ENCODE data around the gene NELFCD.
A peak's percentile ranks its signal among the peaks of the same experiment; 100 is the strongest.
"Not testable (repeated sequence)": the region's sequence is repeated elsewhere in the genome, so short reads cannot be mapped to it uniquely, and the experiment has no call there.

Gene NELFCD

DNA sequence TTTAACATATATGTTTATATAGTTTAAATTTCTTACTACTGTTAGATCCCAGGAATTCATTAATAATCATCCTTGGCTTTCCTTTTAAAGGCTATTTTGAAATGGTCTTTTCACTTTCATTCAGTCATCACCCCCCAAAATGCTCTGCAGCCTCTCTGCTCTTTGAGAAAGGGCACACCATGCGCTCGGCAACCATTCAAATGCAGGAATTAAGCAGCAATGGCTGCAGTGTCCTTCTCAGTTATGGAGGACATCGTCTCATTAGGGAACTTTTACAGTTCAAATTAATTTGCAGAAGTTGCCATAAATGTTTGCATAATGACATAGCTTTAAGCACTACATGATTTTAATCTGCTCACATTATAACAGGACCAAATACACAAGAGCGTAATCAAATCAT lies 44.5 kb downstream of the NELFCD start:
- no peak for DNase-seq (ENCODE audit: low read depth)

DNA sequence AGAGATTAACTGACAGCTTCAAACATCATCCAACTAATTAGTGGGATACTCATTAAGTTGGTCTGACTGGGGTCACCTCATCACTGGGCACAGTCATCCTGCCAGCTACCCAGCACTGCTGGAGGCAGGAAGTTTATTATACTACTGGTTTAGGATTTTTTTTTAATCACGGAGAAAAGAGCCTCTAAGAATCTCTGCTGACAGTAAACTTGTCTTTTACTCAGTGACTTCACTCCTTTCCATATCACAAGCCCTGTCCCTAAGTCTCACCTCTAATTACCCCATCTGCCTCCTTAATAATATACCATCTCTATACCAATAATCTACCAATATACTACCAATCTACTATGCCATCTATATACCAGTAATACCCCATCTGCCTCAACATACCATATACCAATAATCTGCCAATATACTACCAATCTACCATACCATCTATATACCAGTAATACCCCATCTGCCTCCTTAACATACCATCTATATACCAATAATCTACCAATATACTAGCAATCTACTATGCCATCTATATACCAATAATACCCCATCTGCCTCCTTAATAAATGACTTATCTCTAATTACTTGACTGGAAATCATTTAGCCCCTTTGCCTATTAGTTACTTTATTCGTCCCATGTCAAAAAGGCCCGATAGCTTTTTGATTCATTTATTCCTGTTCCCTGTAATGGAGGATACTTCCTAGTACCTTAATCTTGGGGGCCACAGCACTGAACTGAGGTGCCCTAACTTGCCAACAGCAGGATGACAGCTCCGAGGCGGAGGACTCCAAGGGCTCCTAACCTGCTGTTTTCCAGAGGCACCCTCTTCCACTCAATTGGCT lies 46.1 kb downstream of the NELFCD start:
- no peak for DNase-seq (ENCODE audit: low read depth)

DNA sequence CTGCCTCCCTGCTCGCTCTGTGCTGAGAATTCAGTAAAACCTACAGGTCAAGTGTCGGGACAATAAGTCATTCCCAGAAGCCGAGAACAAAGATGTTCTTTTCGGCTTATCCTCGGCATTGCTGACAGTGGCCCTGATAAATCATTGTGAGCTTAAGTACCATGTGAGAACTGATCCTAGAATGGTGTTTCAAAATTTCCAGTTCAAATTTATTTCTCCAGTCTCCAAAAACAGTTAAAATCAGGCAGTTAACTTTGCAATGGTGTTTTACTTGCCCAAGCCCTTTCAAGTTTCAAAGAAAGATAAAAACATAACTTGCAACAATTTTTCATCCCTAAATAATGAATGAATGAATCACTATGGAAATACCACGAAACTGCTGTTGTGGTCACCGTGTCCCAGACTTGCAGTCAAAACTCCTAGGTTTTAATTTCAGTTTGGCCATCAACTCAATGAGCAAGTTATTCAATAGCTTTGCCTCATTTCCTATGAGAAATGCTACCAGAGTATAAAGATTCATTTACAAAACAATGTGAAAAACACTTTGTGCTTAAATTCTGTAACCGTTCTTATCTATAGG lies 46.8 kb downstream of the NELFCD start:
- DNase-seq (ENCODE audit: low read depth) = no peak

DNA sequence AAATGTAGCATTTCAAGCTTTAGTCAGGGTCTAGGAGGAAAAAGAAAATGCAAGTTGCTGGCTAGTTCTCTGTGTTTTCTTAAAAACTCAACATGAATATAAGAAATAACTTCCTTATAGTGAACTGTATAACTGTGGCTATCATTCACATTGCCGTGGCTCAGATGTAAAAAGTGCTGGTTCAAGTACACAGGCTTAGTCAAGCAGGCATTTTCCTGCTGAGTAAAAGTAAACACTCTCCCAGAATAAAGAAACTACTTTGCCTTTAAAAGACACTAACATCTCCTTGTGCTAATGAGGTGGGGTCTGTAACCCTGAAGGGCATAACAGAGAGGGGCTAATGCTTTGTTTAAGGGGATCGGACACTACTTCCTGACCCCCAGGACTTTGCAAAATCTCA lies 47.8 kb downstream of the NELFCD start:
- no peak for DNase-seq (ENCODE audit: low read depth)

DNA sequence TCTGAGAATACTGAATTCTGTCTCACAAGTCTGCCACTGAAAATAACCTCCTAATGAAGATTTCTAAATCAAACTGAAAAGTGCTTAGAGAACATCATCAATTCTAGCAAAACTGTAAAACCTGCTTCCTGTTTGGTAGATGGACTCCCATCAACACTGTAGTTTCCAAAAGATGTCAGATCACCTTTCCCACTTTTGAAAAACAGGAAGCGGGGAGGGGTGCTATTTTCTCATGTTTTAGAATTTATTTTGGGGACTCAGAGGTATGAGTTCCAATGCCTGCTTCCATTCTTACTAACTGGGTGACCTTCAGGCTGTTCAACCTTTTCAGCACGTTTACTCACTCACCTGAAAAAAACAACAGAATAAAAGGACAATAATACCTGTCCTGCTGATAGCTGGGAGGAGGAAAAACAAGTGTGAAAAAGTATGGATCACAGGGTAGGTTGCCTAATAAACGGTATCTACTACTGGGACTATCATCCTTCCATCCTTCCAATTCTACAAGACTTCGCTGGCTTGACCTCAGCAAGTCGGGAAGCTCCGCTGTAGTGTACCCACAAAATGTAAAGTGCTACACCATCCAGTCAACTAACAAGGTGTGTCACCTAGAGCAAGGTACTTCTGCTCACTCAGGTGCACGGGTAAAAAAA lies 50.0 kb downstream of the NELFCD start:
- no peak for DNase-seq (ENCODE audit: low read depth)

DNA sequence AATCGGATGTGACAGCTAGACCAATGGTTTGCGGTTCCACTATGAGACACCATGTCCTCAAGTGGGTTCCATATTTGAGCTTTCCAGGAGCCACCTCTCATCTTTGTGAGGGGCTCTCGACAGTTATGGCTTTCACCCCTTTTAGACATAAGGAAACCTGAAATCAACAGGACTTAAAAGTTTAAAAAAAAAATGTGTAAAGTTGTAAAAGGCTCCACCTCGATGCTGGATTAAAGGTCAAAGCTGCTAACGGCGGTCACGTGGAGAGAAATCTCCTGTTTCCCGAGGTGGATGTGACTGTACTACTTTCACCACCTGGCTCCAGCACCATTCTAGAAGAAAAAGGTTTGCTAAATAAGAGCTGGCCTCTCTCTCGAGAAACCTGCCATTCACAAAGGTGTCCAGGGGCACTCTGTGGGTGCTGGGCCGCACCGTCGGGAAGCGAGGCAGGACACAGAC lies 50.5 kb downstream of the NELFCD start:
- no peak for DNase-seq (ENCODE audit: low read depth)

DNA sequence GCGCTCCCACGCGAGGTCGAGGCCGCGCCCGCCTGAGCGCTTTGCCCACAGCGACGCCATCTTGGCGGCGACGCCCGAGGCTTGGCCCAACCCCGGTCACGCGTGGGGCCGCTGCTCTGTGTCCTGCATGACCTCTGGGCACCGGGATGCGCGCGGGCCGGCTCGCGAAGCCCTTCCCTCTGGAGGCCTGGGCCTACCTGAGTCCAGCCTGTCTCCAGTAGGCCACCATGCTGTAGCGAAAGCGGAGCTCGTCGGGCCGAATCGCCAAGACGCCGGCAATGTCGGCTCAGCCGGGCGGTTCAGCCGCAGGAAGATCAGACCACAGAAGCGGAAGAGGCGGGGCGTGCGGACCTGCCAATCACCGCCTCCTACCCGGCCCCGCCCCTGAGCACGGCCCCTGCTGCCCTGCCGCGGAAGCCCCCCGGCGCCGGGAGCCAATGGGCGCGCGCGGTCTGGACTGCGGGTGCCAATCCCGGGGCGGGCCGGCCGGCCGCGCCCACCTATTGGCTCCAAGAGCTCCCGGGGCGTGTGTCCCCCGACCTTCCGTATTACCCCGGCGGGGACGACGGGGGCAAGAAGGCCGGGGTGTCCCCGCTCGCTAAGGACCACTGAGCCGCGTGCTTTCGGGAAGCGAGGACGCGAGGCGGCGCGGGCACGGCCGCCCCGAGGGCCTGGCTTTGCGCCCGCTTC lies 51.1 kb downstream of the NELFCD start, which contains the start of gene ATP5F1E:
Gene ATP5F1E, minus strand, starts transcription at position 313 of the 690 bp plus-strand sequence. Its CDS starts 84 bp downstream, at position 229.
- peak; percentile 96 for DNase-seq (ENCODE audit: low read depth)

DNA sequence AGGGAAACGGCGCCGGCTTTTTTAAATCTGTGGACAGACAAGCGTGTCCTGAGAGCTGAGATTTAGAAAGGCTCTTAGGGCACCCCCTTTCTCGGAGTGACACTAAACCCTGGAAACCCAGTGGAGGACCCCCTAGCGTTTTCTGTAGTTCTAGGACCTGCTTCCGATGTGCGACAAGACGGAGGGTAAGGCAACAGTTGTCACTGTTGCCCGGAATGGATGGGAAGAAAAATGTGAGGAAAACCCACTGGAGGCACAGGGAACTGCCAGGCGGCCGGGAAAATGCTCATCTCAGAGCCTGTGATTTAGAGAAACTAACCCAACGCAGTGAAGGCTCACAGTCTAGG lies 51.6 kb downstream of the NELFCD start:
- DNase-seq (ENCODE audit: low read depth) = no peak

DNA sequence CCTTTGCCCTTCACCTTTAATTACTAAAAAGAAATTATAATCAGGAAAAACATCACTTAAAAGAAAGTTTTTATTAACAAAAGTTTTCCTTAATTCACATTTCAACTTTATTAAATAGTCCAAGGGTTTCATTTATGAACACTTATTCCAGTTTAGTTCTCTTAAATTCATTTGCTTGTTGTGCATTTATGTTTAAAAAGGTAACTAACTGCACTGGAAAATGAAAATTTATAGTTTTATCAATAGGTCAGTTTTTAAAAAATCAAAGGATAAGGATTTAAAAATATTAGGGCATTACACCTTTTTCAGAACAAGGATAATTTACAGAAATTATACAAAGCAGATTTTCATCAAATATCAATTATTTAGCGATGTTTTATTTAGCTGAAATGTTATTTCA lies 52.0 kb downstream of the NELFCD start:
- no peak for DNase-seq (ENCODE audit: low read depth)

DNA sequence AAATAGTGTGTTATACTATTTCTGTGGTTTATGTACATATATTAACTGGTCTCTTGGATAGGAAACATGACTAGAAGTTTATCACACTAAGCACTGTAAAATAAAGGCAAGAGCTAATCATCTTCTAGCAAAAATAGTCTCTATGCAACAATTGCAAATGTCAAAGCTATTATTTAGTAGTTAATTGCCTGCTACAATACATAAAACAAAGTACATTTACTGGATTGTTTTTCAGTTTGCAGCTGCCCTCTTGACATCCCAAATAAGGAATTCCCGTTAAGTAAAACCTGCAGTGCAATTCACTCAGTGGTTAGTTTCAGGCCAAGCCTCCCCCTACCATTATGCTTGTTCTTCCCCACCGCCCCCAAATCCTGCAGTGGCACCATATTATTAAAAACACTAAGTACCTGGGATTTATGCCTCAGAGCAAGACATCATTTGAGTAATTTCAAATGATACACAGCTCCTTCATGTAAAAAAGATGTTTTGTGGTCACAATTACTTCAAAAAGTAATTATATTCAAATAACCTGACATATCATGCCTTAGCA lies 52.6 kb downstream of the NELFCD start:
- no peak for DNase-seq (ENCODE audit: low read depth)

DNA sequence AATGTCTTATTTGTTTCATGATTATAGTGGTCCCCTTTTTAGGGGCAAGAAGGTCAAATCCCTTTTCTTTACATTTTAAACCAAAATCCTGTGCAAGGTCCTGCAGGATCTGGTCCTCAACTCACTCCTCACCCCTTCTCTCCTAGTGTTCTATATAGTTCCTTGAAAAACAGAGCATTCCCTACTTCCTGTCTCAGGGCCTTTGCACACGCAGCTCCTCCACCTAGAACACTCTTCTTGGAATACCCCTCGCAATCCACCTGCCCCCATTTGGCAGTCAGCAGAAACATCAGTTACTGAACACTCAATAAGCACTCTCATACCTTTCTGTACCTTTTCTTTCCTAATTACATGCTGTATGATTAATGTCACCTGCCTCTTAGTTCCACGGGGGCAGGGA lies 54.3 kb downstream of the NELFCD start:
- DNase-seq (ENCODE audit: low read depth) = no peak

DNA sequence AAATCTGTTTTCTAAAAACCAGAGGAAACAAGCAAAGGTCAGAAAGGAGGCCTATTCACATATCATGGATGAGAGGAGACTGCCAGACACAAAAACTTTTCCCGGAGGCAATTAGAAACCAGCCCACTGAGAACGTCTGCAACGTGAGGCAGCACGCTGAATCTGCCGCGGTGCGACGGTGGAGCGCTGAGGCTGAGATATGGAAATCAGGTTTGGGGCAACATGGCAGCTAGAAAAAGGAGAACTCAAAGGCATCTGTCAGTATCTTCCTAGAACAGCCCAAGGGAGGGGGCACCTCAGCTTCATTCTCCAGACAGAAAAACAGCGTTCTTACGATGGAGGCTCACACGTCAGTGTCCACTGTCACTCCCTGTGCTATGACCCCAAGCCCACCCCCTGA lies 56.3 kb downstream of the NELFCD start:
- no peak for DNase-seq (ENCODE audit: low read depth)

DNA sequence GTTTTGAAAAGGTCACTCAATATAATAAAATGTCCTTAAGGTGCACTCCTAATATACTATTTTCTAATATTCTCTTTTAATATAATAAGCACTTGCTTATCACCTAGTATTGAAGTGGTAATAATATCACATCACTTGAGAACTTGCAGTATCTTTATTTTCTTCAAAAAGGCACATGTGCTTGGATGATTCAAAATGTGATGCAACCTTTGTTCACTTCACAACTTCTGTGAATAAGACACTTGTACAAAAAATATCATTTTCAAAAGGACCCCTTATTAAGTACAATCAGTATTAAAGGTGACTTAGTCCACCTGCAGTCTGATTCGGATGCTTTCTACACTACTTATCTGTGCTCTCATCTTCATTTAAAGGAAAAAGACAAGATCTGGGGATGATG lies 58.2 kb downstream of the NELFCD start:
- DNase-seq (ENCODE audit: low read depth) = no peak

DNA sequence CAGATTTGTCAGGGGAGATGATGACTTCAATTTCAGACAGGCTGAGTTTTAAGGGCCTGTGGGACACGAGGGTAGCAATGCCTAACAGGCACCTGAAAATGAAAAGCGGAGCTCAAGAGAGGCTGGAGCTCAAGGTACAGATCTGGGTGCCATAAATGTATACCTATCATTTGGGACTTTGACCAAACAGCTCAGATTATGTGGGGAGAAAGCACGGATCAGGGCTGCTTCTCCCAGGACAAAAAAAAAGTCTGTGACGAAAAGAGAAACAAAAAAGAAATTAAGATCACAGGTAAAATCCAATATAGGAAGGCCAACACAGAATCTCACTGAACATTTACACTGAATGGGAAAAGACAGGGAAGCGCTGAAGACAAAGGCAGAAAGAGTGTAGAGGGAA lies 59.6 kb downstream of the NELFCD start:
- DNase-seq (ENCODE audit: low read depth) = no peak

DNA sequence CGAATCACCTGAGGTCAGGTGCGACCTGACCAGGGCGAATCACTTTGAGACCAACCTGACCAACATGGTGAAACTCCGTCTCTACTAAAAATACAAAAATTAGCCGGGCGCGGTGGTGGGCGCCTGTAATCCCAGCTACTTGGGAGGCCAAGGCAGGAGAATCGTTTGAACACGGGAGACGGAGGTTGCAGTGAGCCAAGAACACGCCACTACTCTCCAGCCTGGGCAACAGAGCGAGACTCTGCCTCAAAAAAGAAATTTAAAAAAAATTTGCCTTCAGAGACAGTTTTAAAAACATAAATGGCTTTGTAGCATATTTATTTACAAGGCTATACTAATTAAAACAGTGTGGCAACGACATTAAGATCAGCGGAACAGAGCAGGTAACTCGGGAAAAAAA lies 60.4 kb downstream of the NELFCD start:
- DNase-seq (ENCODE audit: low read depth) = not testable (repeated sequence)

DNA sequence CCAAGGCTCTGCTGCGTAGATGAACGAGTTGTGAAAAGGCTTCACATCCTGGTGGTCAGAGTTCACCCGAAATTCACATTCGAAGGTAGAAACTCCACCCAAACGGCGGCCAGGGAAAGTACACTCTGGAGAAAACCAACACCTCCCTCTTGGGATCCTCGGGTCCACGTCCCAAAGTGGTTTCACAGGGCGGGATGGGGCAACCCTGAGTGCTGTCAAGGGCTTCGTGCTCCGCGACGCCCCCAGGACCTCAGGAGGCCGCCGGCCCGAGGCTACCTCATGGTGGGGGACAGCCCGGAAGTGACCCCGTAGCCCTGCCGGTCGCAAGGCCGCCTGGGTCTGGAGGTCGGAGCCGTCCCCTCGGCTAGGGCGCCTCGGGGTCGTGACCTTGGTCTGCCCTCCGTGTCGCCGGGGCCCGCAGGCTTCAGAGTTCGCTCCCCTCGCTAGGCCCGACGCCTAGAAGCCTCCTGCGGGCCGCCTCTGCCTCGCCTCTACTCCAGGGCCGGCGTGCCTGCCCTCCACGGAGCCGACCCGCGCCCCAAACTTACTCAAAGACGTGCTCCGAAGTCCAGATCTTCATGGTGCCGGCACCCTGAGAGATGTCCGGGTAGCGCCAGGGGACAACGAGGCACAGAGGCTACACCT lies 61.2 kb downstream of the NELFCD start, which contains the start of gene PRELID3B:
Gene PRELID3B, minus strand, starts transcription at position 636 of the 645 bp plus-strand sequence. Its CDS starts 56 bp downstream, at position 580.
- no peak for DNase-seq (ENCODE audit: low read depth)

DNA sequence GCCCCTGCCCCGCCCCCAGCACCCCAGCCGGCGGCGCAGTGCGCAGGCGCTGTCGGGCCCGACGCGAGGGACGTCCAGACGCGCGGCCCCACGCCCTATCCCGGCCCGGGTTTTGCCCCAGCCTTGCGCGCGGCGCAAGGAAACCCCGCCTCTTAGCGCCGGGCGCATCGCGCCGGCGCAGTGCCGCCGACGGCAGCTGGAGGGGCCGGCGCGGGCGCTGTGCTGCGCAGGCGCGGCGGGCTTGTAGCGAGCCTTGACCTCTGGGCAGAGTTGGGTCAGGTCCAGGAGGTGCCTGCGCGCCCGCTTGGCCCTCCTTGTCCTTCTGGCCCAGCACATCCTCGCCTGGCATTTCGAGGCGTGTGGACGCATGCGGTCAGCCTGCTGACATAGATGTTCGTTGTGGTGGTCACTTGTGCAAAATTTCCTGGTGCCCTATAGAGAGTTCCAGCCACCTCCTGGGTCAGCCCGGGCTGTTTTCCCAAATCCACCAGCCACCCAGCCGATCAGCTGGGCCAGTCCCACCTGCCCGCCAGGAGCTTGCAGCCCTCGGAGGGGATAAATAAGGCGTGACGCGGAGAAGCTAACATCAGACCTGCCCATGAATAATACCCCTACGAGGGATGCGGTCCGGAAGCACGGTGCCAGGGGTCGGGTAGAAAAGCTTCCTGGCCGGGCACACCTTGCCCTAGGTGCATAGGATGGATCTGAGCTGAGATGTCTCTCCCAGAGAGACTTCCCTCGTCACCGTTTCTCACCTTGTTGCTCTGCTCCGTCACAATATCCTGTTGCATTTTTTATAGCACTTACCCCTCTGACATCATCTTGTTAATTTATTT lies 62.0 kb downstream of the NELFCD start:
- peak; percentile 87 for DNase-seq (ENCODE audit: low read depth)

DNA sequence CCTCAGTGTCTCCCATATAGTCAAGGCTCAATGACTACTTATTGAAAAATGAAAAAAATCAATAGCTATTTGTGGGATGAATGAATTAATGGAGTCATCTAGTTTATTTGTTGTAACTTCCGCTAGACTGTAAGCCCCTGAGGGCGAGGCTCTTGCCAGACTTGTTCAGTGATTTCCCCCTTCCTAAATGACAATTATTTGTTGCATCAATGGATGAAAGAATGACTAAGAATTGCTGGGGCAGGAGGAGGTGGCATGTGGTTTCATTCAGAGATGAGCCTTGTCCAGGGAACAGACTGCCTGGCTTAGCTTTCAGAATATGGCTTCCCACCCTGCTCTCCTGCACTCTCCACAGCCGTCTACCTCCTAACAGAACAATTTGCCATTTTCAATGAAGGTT lies 62.6 kb downstream of the NELFCD start:
- DNase-seq (ENCODE audit: low read depth) = no peak

DNA sequence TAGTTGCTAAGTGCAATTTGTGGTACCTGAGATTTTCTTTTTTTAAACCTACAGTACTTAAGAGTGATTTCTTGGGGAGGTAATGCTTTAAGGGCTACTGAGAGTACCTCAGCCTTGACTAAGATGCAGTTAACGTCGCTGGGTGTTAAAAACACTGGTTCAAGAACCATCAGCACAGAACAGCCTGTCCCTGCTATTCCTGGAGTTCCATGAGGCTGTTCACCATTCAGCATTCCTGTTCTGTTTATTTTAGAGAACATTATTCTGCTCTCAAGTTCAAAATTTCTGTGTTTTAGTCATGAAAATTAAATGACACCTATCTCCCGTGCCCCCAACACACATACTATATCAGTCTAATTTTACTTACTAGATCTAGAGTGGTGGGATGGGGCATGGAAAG lies 63.2 kb downstream of the NELFCD start:
- no peak for DNase-seq (ENCODE audit: low read depth)

All from T-helper 22 cell (primary cell).